ENCODE results near the gene TMEM88. TPM values are rescaled to one million over a fixed set of nuclear protein-coding genes. Genes with fewer than 3 reads are reported as not detected.

TMEM88 gene
- total and polyA plus RNA-seq, 2 of the 8 experiments (the other 6 are each of a cell fraction or from before 2014, with no cell fraction given), result 0.69 to 8.8 TPM

GRCh38 chr17:7903154-7904103 is 48.6 kb downstream of the TMEM88 start:
- no peak overlapping the region for H4K91ac ChIP-seq (replicated peaks; ENCODE audit: insufficient read length, low read length)
- H4K8ac ChIP-seq (ENCODE audit: extremely low read depth, insufficient read depth, low read length), result no peak overlapping the region
- no peak overlapping the region for H2BK15ac ChIP-seq (ENCODE audit: low read length)
- H2BK120ac ChIP-seq (replicated peaks; ENCODE audit: low read depth, low read length), result no peak overlapping the region
- H3K4me2 ChIP-seq (ENCODE audit: insufficient read depth in 1 of 2, low read depth in 2 of 2, low read length in 2 of 2), result no peak overlapping the region; a peak in 2 of 4 replicates
- FAIRE-seq, result no peak
- H3K4ac ChIP-seq (replicated peaks; ENCODE audit: insufficient read length, low read depth, low read length), result no peak overlapping the region
- H3K4me1 ChIP-seq (replicated peaks in 1 of 4; ENCODE audit: control insufficient read depth in 3 of 4, insufficient read depth in 4 of 4, low read length in 3 of 4), result no peaks in the 10 kb centered on the region; a peak in 2 of 7 replicates
- no peak overlapping the region for H3K23ac ChIP-seq (ENCODE audit: insufficient read length)
- H2BK20ac ChIP-seq (ENCODE audit: low read length), result no peak overlapping the region
- no peak overlapping the region for H3K14ac ChIP-seq (ENCODE audit: insufficient read length)
- no peak overlapping the region; a peak in 2 of 8 replicates for H3K4me3 ChIP-seq (ENCODE audit: extremely low read depth in 1 of 4, insufficient read depth in 2 of 4, low read depth in 3 of 4, low read length in 4 of 4)
- H3K79me2 ChIP-seq (ENCODE audit: control insufficient read depth in 1 of 2, insufficient read depth in 2 of 2, low read length in 2 of 2), result no peaks in the 10 kb centered on the region
- H3K27ac ChIP-seq (ENCODE audit: low read depth, low read length), result no peak overlapping the region
- H4K20me1 ChIP-seq (replicated peaks in 1 of 2; ENCODE audit: control insufficient read depth in 1 of 2, insufficient read depth in 2 of 2, low read length in 2 of 2), result no peaks in the 10 kb centered on the region
- no peak overlapping the region for H2BK5ac ChIP-seq (ENCODE audit: low read depth, low read length)
- H3K9ac ChIP-seq (replicated peaks in 1 of 4; ENCODE audit: extremely low read depth in 1 of 4, low read depth in 3 of 4, low read length in 3 of 4), result no peak overlapping the region
- H2BK12ac ChIP-seq (ENCODE audit: low read depth, low read length), result no peak overlapping the region
- H3K79me1 ChIP-seq (ENCODE audit: low read depth, low read length), result no peaks in the 10 kb centered on the region
- ChIA-PET CTCF (ENCODE audit: partially characterized antibody) (interaction anchor here (0.7 to 1.7 kb wide), 4 partner anchors 9 to 158 kb away, joined by 3 to 6 read pairs (median 4); no protein-coding TSS in a partner anchor), POLR2A (ENCODE audit: partially characterized antibody) (interaction anchor here (1.1 to 1.3 kb wide), 2 partner anchors 8 to 35 kb away, joined by 3 read pairs; no protein-coding TSS in a partner anchor)
- WGBS, 2 experiments (ENCODE audit: extremely low coverage in 1 of 2, insufficient coverage in 1 of 2, insufficient read length in 1 of 2, insufficient replicate concordance in 2 of 2, low coverage in 1 of 2, low lambda C conversion rate in 2 of 2, missing lambda C conversion rate in 1 of 2), result 83% methylated on average over 19 of the region's 22 CpGs; no CpG with 5 or more reads in 1 of the 2 experiments
- H3K27me3 ChIP-seq (replicated peaks in 1 of 4; ENCODE audit: control insufficient read depth in 3 of 4, extremely low read depth in 1 of 4, insufficient read depth in 3 of 4, low read length in 3 of 4), result no peaks in the 10 kb centered on the region
- no peak for DNase-seq (ENCODE audit: low read depth in 1 of 2, low spot score in 2 of 2)
- no peak overlapping the region for H3K18ac ChIP-seq (ENCODE audit: extremely low read depth, low read length)
- H3K23me2 ChIP-seq (ENCODE audit: low read depth, low read length), result no peaks in the 10 kb centered on the region
- no peak overlapping the region for H2AFZ ChIP-seq (ENCODE audit: low read length)
- TF ChIP-seq RAD21 (IDR thresholded peaks at IDR 0.05 in 1 of 2, conservative IDR thresholded peaks at IDR 0.05 in 1 of 2; ENCODE audit: low read depth in 2 of 2, low read length in 2 of 2) (no peak), SRF (IDR thresholded peaks at IDR 0.05; ENCODE audit: low read depth, low read length) (no peak), GABPA (IDR thresholded peaks at IDR 0.05; ENCODE audit: borderline replicate concordance, insufficient read depth, low read length) (no peak), TEAD4 (IDR thresholded peaks at IDR 0.05; ENCODE audit: low read depth, low read length) (no peak)
- H2AK5ac ChIP-seq (ENCODE audit: low read depth, low read length), result no peak overlapping the region
- H3K56ac ChIP-seq (replicated peaks; ENCODE audit: insufficient read length, low read depth, low read length), result no peak overlapping the region
- H3K9me3 ChIP-seq (ENCODE audit: insufficient read depth in 2 of 2, low read depth in 1 of 2, low read length in 1 of 2), result no peaks in the 10 kb centered on the region
- H4K5ac ChIP-seq (ENCODE audit: insufficient read length, low read depth, low read length), result no peak overlapping the region
- peaks cover 0 to 7% (median 0%) of the 10 kb centered on the region in 4 experiments; a peak in 2 of 8 replicates for H3K36me3 ChIP-seq (ENCODE audit: control insufficient read depth in 2 of 4, insufficient read depth in 4 of 4, low read length in 3 of 4)
